Stimulated activated CD4-positive, alpha-beta T cell treated with anti-CD3 and anti-CD28 coated beads, Interleukin-12 subunit alpha, Interleukin-12 subunit beta, amount 100 ng/mL, for 4 hours (primary cell): ENCODE results near the gene SCAF11.

Experiments used
- DNase-seq: peaks from one replicate; pipeline ENCODE4 v3.0.0-alpha.2; 2020

Gene SCAF11

GRCh38 chr12:45981075-45981837, 9.1 kb downstream of the SCAF11 start:
- DNase-seq = no peak

DNA sequence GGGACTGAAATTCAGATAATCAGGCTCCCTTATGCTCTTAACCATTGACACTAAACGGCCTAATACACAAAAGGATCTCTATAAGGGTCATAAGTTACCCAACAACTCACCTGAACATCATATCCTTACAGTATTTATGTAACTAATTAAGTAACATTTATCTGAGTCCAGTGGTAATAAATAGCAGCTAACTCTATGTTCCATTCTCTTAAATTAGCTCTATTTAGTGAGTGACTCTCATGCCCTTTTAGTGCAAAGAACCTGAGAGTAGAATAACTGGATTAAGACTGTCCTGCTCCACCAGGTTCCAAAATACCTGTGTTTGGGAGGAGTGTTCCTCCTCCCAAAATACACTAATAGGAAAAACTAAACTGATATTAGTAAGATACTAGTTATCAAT, 9.8 kb downstream of the SCAF11 start:
- DNase-seq = no peak

GRCh38 chr12:45978108-45978507, 12.3 kb downstream of the SCAF11 start:
- DNase-seq = no peak

DNA sequence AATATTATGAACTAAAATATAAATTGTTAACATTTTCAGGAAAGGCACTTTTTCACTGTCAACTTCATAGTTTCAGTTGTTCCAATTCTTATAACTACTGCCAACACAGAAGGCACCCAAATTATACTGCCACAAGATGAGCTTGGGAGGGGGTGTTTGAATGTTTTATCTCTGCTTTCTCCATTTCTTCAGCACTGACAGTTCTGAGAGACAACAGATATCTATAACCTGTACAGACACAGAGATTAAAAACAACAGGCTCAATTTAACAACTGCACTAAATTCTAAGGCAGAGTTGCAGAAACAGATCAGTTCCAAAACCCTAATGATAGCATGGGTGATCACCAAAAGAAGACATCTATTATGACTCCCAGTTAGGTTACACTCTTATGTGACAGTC, 12.8 kb downstream of the SCAF11 start:
- no peak for DNase-seq

- no peak for DNase-seq
These were observed 14.9 kb downstream of the SCAF11 start for GRCh38 chr12:45975506-45975905.

- no peak for DNase-seq
These were observed 15.5 kb downstream of the SCAF11 start for GRCh38 chr12:45974883-45975282.

- DNase-seq = no peak
These were observed 16.1 kb downstream of the SCAF11 start for GRCh38 chr12:45974171-45974719.

GRCh38 chr12:45973526-45973925, 16.8 kb downstream of the SCAF11 start:
- DNase-seq = no peak

DNA sequence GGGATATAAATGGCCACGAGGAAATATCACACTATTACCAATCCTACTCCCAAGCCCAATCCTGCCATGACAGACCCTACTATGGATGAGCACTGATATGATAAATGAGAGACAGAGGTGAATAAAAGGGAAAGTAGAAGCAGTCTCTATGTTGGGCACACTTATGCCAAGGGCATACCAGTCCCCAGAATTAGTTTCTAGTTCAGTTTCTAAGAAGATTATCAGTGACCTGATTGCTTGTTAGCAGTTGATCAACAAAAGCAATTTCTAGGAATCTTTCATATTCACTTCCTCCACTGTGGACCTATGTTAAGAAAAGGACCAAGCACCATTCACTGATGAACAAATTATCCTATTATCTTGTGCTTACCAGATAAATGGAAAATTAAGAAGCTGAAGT, 20.0 kb downstream of the SCAF11 start:
- DNase-seq = no peak

DNA sequence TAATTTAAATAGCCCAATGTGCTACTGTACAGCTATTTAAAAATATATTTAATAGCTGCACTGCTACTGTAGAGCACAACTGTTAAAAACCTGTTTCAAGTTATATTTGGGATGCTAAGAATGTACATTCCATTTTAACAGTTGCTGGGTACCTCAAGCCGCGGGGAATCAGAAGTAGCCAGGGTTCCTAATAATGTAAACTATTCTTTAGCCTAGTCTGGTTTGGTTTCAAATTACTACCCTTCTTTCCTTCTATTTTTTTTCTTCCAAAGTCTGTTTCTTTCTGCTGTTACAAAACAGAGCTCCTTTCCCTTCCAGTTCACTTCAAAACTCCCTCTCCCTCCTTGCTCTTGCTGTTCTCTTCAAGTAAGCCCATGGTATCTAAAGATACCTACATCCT, 21.3 kb downstream of the SCAF11 start:
- DNase-seq = no peak

DNA sequence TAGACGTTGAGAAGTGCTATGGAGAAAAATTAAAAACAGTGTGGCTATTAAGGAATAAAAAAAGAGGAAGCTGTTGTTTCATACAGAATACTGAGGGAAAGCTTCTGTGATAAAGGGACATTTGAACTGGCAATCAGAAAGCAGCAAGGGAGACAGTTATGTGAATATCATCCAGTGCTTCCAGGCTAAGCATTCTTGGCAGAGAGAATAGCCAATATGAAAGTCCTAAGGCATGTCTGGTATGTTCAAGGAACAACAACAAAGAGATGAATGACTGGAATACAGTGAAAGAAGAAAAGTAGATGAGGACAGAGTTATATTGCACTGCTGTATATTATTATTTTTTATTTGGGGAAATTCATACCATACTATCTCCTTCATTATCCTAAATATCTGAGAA, 23.9 kb downstream of the SCAF11 start:
- no peak for DNase-seq

- no peak for DNase-seq
These were observed 27.6 kb downstream of the SCAF11 start for GRCh38 chr12:45962553-45963325.

DNA sequence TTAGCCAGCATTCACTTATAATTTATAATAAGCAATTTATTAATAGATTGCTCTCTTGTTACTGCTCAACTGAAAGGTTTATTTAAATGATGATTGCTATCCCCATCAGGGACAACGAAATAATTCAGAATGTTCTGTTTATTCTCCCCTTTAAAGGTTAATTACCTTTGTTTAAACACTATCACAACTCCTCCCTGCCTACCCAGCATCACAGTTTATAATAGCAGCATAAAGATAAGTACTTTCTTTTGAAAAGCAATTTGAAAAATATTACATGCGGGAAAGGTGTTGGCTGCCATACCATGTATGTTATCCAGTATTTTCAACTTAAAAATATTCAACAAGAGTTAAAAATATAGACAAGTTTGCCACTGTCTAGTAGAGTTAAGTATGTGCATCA, 30.6 kb downstream of the SCAF11 start:
- DNase-seq = no peak

- no peak for DNase-seq
These were observed 31.3 kb downstream of the SCAF11 start for GRCh38 chr12:45959025-45959424.

DNA sequence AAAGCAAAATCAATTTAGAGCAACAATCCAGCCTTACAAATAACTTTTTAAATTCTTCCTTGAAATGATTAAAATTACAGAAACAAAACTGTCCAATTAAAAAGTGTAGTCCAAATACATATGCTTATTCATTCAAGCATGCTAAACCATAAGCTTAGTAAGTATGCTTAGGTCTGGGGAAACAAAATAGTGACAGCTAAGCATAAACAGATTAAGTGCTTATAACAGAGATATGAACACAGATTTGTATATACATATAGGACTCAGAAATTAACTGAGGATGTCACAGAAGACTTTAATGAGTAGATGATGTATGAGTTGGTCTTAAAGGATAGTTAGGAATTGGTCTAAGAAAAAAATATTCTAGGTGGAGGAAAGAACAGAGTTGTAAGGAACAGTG, 41.8 kb downstream of the SCAF11 start:
- DNase-seq = no peak

GRCh38 chr12:45946435-45946834, 43.9 kb downstream of the SCAF11 start:
- DNase-seq = no peak

GRCh38 chr12:45944771-45945170, 45.6 kb downstream of the SCAF11 start:
- DNase-seq = no peak

DNA sequence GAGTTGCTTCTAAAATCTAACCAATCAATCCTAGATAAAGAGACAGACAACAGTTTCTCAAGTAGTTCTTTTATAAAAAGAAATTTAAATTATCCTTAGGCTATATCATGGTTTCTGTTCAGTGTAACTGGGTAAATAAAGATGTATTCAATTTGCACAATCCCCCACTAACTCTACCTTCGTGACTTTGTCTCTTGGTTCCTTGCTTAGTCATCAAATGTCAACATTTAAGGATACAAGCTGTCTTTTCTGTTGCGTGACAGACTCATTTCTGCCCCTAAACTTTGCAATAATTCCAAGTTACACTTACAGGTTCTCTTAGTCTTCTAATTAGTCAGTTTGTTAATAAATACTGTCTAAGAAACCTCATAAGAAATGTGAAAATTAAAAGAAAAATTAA, 50.6 kb downstream of the SCAF11 start:
- no peak for DNase-seq

- no peak for DNase-seq
These were observed 51.8 kb downstream of the SCAF11 start for GRCh38 chr12:45938566-45938965.

DNA sequence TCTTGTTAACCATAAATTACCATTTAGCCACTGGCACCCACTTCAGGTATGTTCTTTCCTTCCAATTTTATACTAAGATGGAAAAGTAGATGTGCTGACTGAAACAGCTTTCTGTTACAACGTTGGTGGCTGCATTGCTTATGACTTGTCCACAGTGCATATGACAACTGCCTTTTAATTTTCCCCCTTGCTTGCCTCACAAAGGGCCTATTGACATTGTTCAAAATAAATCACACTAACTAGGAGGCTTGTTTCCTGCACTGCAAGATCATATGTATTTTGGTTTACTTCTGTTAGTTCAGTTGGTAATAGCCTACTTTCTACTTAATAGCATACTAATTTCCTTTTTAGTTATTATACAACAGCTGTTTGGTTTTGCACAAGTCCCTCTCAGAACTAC, 55.4 kb downstream of the SCAF11 start:
- DNase-seq = no peak

DNA sequence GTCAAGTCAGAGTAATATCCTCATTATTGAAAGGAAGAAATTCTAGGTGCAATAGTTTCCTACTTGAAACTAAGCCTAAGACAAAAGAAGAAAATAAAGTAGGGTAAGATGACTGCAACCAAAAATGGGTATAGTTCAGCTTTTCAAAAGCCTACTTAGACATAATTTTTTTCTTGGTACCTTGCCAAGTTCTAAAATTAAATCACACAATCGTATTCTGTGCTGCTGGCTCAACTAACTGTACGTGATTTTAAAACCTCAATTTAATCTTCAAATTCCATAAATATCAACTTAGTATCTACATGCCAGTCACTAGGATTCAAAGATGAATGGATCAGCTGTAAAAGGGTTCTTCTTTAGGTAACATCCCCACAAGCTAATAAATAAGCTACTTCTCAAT, 56.9 kb downstream of the SCAF11 start:
- no peak for DNase-seq

GRCh38 chr12:45930369-45930768, 60.0 kb downstream of the SCAF11 start:
- no peak for DNase-seq

- no peak for DNase-seq
These were observed 62.1 kb downstream of the SCAF11 start for GRCh38 chr12:45928309-45928708.

- no peak for DNase-seq
These were observed 71.6 kb downstream of the SCAF11 start for GRCh38 chr12:45918818-45919217.
